Measurements from ENCODE around the gene MRPS24.
"Not testable (repeated sequence)": the region's sequence is repeated elsewhere in the genome, so short reads cannot be mapped to it uniquely, and the experiment has no call there.

MRPS24 gene

GRCh38 chr7:43869006-43869866 is at the start of gene MRPS24:
TSS of gene MRPS24 (minus strand) at chr7:43869517. CDS start at chr7:43869495, 22 bp downstream.
- FAIRE-seq = no peak

DNA sequence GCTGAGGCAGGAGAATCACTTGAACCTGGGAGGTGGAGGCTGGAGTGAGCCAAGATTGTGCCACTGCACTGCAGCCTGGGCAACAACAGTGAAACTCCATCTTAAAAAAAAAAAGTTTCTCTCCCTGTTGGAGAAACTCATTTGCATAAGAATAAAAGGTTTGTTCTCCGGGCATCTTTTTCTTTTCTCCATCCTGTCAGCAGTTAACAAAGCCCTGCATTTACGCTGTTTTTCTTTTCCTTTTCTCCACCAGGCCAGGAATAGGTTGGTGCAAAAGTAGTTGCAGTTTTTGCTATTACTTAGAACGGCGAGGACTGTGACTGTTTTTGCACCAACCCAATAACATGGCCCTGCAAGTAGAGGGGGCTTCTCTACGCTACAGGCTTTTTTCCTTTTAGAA is 46.6 kb upstream of the MRPS24 start:
- no peak for FAIRE-seq

DNA sequence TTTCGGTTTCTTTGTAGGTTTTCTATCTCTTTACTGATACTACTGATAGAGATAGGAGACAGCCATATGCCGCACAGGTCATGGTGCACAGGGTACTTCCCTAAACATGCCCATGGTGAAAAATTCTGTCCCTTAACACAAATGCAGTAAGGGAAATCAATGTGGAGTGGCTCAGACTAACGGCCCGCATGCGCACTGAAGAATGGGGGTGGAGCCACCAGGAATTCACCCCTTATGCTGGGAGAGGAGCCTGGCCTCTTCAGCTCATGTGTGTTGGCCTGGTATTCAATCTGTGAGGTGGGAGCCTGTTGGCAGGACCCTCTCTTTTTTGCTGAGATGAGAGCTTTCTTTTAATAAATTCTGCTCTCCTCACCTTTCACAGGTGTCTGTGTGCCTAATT is 45.5 kb upstream of the MRPS24 start:
- FAIRE-seq = no peak

DNA sequence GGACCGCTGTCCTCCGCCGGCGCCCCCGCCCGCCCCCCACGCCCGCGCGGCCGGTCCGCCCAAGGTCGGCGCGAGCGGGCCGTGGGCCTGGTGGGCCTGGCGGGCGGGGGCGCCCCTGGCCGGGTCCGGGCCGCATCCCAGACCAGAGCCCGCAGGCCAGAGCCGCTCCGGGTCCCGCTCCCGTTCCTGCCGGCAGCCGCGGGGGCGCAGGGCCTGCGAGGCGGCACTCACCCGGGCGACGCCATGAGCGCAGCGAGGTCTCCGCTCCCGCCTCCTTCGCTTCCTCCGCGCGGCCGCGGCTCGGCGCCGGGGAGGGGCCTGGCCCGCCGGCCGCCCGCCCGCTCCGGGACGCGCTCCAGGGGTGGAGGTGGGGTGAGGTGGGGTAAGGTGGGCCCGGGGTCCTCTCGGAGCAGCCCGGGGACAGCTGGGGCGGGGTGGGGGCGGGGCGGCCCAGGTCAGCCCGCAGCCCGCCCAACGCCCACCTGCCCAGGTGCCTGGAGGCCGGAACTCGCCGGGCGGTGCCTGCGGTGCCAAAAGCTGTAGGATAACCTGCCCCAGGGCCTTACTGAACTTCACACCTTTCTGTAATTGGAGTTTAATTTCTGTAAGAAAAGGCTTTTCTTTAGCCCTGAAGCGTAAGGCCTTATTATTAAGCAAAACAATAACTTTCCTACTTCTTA is 37.2 kb upstream of the MRPS24 start, which contains the start of gene URGCP:
URGCP (minus strand) TSS at position 266 of the 680 bp plus-strand sequence; CDS start at position 245, 21 bp downstream.
- FAIRE-seq = no peak

DNA sequence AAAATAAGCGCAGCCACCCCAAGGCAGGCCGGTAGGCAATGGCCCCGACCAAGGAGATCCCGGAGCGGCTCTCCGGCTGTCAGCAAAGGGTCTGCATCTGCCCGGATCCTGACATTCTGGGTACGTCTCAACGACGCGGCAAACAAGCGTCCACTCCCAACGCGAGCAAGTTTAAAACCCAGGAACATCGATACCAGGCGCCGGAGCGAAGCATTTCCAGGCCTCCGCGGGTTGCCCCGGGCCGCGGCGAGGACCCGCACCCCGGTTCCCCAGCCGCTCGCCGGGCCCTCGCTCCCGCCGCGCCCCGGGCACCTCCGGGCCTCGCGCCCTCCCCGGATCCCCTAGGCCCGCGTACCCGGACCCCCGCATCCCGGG is 36.6 kb upstream of the MRPS24 start:
- no peak for FAIRE-seq

DNA sequence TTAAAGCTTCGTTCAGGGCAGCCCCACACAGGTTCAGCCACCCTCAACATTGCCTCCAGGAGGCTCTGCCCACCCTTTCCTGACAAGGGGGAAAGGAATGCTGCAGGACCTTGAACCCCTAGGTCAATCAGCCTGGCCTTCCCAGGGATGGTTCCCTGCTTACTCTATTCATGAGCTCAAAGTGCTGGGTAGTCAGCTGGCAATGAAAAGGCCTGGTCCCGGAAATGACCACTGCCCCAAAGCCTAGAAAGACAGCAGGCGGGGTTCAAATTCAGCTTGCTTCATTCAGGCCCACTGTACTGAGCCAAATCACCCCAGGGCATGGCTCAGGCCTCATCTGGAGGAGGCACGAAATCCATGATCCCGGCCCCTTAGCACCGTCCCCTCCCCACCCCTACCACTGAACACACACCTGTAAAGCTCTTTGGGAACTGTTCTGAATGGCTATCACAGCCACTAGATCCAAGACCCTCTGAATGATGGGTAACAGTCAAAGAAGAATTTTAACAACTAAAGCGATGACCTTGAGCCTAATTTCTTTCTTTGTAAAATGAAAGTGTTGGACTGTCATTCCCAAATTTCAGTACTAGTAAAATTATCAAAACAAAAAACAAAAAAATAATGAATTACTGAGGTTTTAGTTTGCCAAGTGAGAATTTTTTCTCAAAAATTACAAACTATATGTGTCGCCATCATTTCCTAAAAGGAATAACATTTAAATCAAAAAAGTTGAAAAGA is 36.1 kb upstream of the MRPS24 start:
- no peak for FAIRE-seq

- no peak for FAIRE-seq
Measured at GRCh38 chr7:43904533-43905208, 35.4 kb upstream of the MRPS24 start.

DNA sequence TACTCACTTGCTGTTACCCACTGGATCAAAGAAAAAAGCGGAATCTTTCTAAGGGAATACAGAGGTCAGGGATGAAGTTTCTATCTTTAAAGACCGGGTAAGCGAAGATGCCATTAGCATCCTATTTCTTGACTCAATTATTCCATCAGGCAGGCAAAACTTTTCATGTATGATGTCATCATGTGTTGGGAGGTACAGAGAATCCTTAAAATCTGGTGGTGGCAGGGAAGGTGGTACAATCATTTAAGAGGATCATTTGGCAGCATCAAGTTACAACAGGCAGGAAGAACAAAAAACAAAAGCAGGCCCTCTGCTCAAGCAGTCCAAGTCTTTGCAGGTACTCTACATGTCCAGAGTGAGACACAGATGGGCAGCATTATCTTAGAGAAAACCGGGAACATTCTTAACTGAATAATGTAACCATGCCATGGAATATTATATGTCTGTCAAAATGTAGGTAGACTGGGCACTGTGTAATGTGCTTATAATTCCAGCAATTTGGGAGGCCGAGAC is 33.3 kb upstream of the MRPS24 start:
- no peak for FAIRE-seq

GRCh38 chr7:43898571-43898970 is 29.3 kb upstream of the MRPS24 start:
- not testable (repeated sequence) for FAIRE-seq

DNA sequence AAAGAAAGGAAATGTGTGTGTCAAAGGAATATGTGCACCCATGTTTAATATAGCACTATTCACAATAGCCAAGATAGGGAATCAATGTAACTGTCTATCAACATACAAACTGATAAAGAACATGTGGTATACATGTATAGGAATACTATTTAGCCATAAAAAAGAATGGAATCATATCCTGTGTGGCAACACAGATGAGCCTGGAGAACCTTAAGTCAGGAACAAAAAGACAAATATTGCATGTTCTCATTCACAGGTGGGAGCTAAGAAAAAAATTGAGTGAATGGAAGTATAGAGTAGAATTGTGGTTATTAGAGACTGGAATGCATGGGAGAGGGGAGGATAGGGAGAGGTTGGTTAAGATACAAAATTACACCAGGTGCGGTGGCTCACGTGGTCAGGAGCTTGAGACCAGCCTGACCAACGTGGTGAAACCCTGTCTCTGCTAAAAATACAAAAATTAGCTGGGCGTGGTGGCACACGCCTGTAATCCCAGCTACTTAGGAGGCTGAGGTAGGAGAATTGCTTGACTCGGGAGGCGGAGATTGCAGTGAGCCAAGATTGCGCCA is 26.6 kb upstream of the MRPS24 start:
- no peak for FAIRE-seq

- no peak for FAIRE-seq
Measured at GRCh38 chr7:43891069-43891955, 22.0 kb upstream of the MRPS24 start.

GRCh38 chr7:43890468-43890867 is 21.2 kb upstream of the MRPS24 start:
- no peak for FAIRE-seq

DNA sequence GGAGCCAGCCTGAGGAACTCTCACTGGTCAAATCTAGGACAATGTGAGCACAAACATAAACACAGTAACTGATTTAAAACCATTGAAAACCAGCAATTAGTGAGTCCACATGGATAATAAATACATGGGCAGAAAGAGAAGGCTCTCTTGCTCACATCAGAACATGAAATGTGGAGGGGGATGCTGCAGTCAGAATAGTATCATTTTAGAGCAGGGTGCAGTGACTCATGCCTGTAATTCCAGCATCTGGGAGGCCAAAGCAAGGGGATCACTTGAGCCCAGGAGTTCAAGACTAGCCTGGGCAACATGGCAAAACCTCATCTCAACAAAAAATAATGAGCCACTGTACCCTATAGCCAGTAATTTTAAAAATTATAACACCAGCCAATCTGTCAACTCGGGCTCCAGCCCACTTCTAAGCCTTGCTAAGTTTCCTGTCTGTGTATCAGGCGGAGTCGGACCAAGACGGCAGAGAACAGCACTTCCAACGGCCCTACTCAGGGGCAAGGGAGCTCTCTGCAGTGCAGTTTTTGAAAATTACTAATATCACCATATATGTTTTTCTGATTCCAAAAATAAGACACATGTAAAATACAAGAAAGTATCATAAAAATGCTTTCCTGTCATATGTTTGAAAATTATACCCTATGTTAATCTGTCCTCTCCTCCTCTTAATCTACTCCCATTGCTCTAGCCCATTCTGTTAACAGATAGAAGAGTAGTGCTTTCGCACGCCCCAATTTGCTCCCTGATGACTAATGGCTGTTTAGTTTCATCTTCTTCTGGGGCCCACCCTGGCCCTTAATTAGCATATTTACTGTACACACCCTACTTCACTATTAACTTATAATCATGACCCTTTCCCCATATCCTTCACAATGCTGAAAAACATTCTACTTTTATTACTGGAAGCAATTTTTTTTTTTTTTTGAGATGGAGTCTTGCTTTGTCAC is 20.0 kb upstream of the MRPS24 start:
- no peak for FAIRE-seq

GRCh38 chr7:43884617-43885016 is 15.3 kb upstream of the MRPS24 start:
- FAIRE-seq = no peak

DNA sequence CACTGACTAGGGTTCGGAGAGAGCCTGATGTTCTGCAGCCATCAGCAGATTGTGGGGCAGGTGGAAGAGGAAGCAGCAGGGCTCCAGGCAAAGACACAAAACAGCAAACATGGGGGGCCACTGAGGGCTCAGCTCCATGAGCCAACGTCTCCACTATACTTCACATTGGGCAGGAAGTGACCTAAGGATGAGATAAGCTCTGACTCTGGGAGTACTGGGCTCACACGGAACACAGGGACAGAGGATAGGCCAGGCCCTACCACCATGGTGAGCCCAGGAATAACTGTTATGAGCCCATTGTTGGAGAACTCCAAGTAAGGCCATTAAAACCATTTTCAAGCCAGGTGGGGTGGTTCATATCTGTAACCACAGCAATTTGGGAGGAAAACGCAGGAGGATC is 14.9 kb upstream of the MRPS24 start:
- no peak for FAIRE-seq

- no peak for FAIRE-seq
Measured at GRCh38 chr7:43880596-43880995, 11.3 kb upstream of the MRPS24 start.

- no peak for FAIRE-seq
Measured at GRCh38 chr7:43879477-43879876, 10.2 kb upstream of the MRPS24 start.

DNA sequence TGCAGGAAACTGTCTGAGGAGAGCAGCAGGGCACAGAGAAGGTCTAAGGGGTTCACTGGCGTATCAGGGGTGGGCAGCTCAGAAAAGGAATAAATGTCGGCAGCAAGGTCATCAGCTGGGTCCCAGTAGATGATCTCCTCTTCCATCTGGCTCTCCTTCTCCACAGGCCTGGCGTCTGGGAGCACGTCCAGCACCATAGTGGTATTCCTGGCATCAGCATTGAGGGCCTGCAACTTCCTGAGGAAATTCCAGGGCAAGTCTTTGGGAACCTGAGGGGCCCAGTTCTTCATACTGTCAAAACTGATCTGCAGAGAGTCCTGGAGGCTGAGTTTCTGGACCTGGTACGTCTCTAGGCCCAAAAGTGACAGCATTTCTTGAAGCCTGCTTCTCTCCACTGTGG is 9.6 kb upstream of the MRPS24 start:
- FAIRE-seq = no peak

GRCh38 chr7:43877968-43878864 is 8.9 kb upstream of the MRPS24 start:
- no peak for FAIRE-seq

All from endometrium (tissue), 2 donors.